Liver (tissue), 9 donors: Measurements from ENCODE around the gene TNS3. TPM values are rescaled to one million over a fixed set of nuclear protein-coding genes. Genes with fewer than 3 reads are reported as not detected.

Source experiments
- DNase-seq: peaks from one replicate; pipeline ENCODE4 v3.0.0-alpha.2; 2017; ENCODE audit warnings: low spot score
- H3K27ac ChIP-seq, 2 donors: one replicate each; pipeline ENCODE4 v1.7.0; 2013; ENCODE audit warnings: inconsistent platforms in 2 of 2, low read length in 2 of 2, control low read depth in 1 of 2, low read depth in 1 of 2, mild to moderate bottlenecking in 1 of 2
- H3K27me3 ChIP-seq, 4 donors: one replicate each; pipeline versions ENCODE4 v1.6.1 to v1.7.0; 2013; ENCODE audit warnings: low read length in 3 of 4, inconsistent platforms in 1 of 4, mild to moderate bottlenecking in 1 of 4, moderate library complexity in 1 of 4; ENCODE audit not compliant: control insufficient read depth in 4 of 4, insufficient read depth in 4 of 4
- H3K36me3 ChIP-seq, 4 donors: one replicate each; pipeline versions ENCODE4 v1.6.1 to v1.7.0; 2013; ENCODE audit warnings: low read length in 3 of 4, mild to moderate bottlenecking in 3 of 4, low read depth in 1 of 4, moderate library complexity in 1 of 4; ENCODE audit not compliant: control insufficient read depth in 4 of 4, insufficient read depth in 3 of 4
- H3K4me1 ChIP-seq, 4 donors: one replicate each; pipeline versions ENCODE4 v1.6.1 to v1.7.0; 2013; ENCODE audit warnings: low read length in 3 of 4, mild to moderate bottlenecking in 3 of 4, moderate library complexity in 1 of 4; ENCODE audit not compliant: control insufficient read depth in 4 of 4, insufficient read depth in 4 of 4
- H3K4me3 ChIP-seq, 3 donors: one replicate each; pipeline versions ENCODE4 v1.6.1 to v1.7.0; 2013; ENCODE audit warnings: low read length in 3 of 3, control low read depth in 1 of 3, low read depth in 1 of 3, mild to moderate bottlenecking in 1 of 3
- H3K9ac ChIP-seq, 2 donors: one replicate each; pipeline ENCODE4 v1.7.0; 2013; ENCODE audit warnings: low read length in 2 of 2, mild to moderate bottlenecking in 2 of 2, moderate library complexity in 2 of 2, control low read depth in 1 of 2, low read depth in 1 of 2
- H3K9me3 ChIP-seq, 4 donors: one replicate each; pipeline versions ENCODE4 v1.6.1 to v1.7.0; 2013; ENCODE audit warnings: low read length in 3 of 4; ENCODE audit not compliant: control insufficient read depth in 4 of 4
- EGR1 ChIP-seq, 2 donors: IDR thresholded peaks; 2 replicates each; pipeline ENCODE4 v1.6.1; 2016 to 2018; ENCODE audit warnings: antibody characterized with exemption in 2 of 2, low read depth in 2 of 2
- FOXA1 ChIP-seq: IDR thresholded peaks from 2 replicates; pipeline ENCODE4 v1.6.1; 2016; ENCODE audit warnings: antibody characterized with exemption
- FOXA2 ChIP-seq: IDR thresholded peaks from 2 replicates; pipeline ENCODE4 v1.6.1; 2016; ENCODE audit warnings: antibody characterized with exemption
- GABPA ChIP-seq, 2 donors: IDR thresholded peaks in 1 of 2; conservative IDR thresholded peaks in 1 of 2; 2 replicates each; pipeline ENCODE4 v1.6.1; 2016; ENCODE audit warnings: antibody characterized with exemption in 2 of 2, mild to moderate bottlenecking in 1 of 2, moderate library complexity in 1 of 2
- HNF4A ChIP-seq, 2 donors: conservative IDR thresholded peaks; 2 replicates each; pipeline ENCODE4 v1.6.1; 2016; ENCODE audit warnings: antibody characterized with exemption in 2 of 2, mild to moderate bottlenecking in 2 of 2
- HNF4G ChIP-seq: IDR thresholded peaks from 2 replicates; pipeline ENCODE4 v1.6.1; 2016; ENCODE audit warnings: antibody characterized with exemption
- JUND ChIP-seq, 2 donors: IDR thresholded peaks; 2 replicates each; pipeline ENCODE4 v1.6.1; 2016; ENCODE audit warnings: antibody characterized with exemption in 2 of 2
- NR2F2 ChIP-seq: IDR thresholded peaks from 2 replicates; pipeline ENCODE4 v1.6.1; 2016; ENCODE audit warnings: antibody characterized with exemption
- RAD21 ChIP-seq, 2 donors: IDR thresholded peaks; 2 replicates each; pipeline ENCODE4 v1.6.1; 2016; ENCODE audit warnings: antibody characterized with exemption in 2 of 2, mild to moderate bottlenecking in 2 of 2
- RXRA ChIP-seq, 2 donors: IDR thresholded peaks; 2 replicates each; pipeline ENCODE4 v1.6.1; 2017 to 2018; ENCODE audit warnings: antibody characterized with exemption in 2 of 2, mild to moderate bottlenecking in 1 of 2
- SP1 ChIP-seq: IDR thresholded peaks from 2 replicates; pipeline ENCODE4 v1.6.1; 2018; ENCODE audit warnings: antibody characterized with exemption, mild to moderate bottlenecking
- TAF1 ChIP-seq: conservative IDR thresholded peaks from 2 replicates; pipeline ENCODE4 v1.6.1; 2016; ENCODE audit warnings: antibody characterized with exemption, mild to moderate bottlenecking
- YY1 ChIP-seq: IDR thresholded peaks from 2 replicates; pipeline ENCODE4 v1.6.1; 2016; ENCODE audit warnings: antibody characterized with exemption, mild to moderate bottlenecking
- WGBS: extraction: QIAGEN DNeasy Blood & Tissue Kit; methylation state at CpG from one replicate; pipeline ENCODE4 v1.1.7; 2013; 5-methylcytosine and 5-hydroxymethylcytosine counted together
- polyA plus RNA-seq, 2 donors: library from polyadenylated mRNA; stranded (reverse) in 1 of 2; unstranded in 1 of 2; fragments of 200-250 nt in 1 of 2; fragments of >200 nt in 1 of 2; fragmentation: Nextera tagmentation in 1 of 2; extraction: Ambion mirVana in 1 of 2; gene quantifications; one replicate each; pipeline versions ENCODE4 v1.2.1 to v1.2.3, GENCODE V29; 2013 to 2015
- total RNA-seq, 2 donors: library from RNA; depleted of rRNA; stranded (reverse); fragments of >200 nt; gene quantifications; one replicate each; pipeline ENCODE4 v1.2.3, GENCODE V29; 2014
- TF ChIP-seq, protein P1 (sequence below): IDR thresholded peaks from 2 replicates; pipeline ENCODE4 v1.6.1; 2016; ENCODE audit warnings: antibody characterized with exemption
- TF ChIP-seq, protein P2 (sequence below): fragments of 150-350 bp; IDR thresholded peaks from 2 replicates; pipeline ENCODE4 v1.5.1; 2017; ENCODE audit warnings: improper control_type of control experiment, low read depth, low read length; ENCODE audit not compliant: missing input control
- TF ChIP-seq, protein P3 (sequence below): IDR thresholded peaks from 2 replicates; pipeline ENCODE4 v1.6.1; 2016; ENCODE audit warnings: antibody characterized with exemption, mild to moderate bottlenecking
- TF ChIP-seq, protein P4 (sequence below): IDR thresholded peaks from 2 replicates; pipeline ENCODE4 v1.6.1; 2016; ENCODE audit warnings: antibody characterized with exemption
- TF ChIP-seq, protein P5 (sequence below): IDR thresholded peaks from 2 replicates; pipeline ENCODE4 v1.6.1; 2016; ENCODE audit warnings: antibody characterized with exemption
- donor health status: healthy.
- donor health status: healthy.
- donor health status: healthy.
- donor health status: healthy.
- donor health status: healthy.

The TNS3 gene
- total and polyA plus RNA-seq, 4 donors, result 16.8 to 100 (median 29.5) TPM

DNA sequence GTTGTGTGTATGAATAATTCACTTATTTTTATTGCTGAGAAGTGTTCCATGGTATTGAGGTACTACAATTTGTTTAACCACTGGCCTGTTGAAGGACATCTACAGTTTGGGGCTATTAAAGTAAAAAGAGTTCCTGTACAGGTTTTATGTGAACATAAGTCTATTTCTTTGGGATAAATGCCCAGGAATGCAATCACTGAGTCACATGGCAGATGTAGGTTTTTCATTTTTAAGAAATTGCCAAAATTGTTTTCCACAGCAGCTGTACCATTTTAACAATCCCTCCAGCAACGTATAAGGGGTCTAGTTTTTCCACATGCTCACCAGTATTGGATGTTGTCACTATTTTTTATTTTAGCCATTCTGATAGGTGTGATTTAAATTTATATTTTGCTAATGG is 243.9 kb downstream of the TNS3 start (continued):
- TF ChIP-seq, protein P1, sequence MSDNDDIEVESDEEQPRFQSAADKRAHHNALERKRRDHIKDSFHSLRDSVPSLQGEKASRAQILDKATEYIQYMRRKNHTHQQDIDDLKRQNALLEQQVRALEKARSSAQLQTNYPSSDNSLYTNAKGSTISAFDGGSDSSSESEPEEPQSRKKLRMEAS, result no peak

DNA sequence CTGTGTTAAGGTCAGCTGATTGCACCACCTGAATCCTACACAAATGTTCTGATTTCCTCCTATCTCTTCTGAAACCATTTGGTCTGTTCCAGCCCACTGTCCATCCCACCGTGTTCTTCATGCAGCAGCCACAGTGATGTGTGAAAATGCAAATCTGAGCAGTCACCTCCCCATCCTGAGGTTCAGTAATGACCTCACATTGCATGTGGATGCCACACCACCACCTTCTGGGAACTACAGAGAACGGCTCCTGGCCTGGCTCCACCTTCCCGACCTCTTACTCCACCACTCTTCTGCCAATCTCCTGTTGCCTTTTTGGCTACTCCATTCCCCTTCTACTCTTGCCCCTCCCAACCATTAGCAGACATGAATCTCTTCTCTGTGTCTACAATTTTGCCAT is 244.4 kb downstream of the TNS3 start:
- TF ChIP-seq, protein P2, sequence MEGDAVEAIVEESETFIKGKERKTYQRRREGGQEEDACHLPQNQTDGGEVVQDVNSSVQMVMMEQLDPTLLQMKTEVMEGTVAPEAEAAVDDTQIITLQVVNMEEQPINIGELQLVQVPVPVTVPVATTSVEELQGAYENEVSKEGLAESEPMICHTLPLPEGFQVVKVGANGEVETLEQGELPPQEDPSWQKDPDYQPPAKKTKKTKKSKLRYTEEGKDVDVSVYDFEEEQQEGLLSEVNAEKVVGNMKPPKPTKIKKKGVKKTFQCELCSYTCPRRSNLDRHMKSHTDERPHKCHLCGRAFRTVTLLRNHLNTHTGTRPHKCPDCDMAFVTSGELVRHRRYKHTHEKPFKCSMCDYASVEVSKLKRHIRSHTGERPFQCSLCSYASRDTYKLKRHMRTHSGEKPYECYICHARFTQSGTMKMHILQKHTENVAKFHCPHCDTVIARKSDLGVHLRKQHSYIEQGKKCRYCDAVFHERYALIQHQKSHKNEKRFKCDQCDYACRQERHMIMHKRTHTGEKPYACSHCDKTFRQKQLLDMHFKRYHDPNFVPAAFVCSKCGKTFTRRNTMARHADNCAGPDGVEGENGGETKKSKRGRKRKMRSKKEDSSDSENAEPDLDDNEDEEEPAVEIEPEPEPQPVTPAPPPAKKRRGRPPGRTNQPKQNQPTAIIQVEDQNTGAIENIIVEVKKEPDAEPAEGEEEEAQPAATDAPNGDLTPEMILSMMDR, result no peak
- TF ChIP-seq JUND (IDR thresholded peaks at IDR 0.05), result no peak
- TF ChIP-seq FOXA2, result no peak
- TF ChIP-seq, protein P3, sequence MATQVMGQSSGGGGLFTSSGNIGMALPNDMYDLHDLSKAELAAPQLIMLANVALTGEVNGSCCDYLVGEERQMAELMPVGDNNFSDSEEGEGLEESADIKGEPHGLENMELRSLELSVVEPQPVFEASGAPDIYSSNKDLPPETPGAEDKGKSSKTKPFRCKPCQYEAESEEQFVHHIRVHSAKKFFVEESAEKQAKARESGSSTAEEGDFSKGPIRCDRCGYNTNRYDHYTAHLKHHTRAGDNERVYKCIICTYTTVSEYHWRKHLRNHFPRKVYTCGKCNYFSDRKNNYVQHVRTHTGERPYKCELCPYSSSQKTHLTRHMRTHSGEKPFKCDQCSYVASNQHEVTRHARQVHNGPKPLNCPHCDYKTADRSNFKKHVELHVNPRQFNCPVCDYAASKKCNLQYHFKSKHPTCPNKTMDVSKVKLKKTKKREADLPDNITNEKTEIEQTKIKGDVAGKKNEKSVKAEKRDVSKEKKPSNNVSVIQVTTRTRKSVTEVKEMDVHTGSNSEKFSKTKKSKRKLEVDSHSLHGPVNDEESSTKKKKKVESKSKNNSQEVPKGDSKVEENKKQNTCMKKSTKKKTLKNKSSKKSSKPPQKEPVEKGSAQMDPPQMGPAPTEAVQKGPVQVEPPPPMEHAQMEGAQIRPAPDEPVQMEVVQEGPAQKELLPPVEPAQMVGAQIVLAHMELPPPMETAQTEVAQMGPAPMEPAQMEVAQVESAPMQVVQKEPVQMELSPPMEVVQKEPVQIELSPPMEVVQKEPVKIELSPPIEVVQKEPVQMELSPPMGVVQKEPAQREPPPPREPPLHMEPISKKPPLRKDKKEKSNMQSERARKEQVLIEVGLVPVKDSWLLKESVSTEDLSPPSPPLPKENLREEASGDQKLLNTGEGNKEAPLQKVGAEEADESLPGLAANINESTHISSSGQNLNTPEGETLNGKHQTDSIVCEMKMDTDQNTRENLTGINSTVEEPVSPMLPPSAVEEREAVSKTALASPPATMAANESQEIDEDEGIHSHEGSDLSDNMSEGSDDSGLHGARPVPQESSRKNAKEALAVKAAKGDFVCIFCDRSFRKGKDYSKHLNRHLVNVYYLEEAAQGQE, result no peak
- TF ChIP-seq SP1, result no peak
- no peak for TF ChIP-seq TAF1
- TF ChIP-seq, protein P1, result no peak
- TF ChIP-seq, protein P4, sequence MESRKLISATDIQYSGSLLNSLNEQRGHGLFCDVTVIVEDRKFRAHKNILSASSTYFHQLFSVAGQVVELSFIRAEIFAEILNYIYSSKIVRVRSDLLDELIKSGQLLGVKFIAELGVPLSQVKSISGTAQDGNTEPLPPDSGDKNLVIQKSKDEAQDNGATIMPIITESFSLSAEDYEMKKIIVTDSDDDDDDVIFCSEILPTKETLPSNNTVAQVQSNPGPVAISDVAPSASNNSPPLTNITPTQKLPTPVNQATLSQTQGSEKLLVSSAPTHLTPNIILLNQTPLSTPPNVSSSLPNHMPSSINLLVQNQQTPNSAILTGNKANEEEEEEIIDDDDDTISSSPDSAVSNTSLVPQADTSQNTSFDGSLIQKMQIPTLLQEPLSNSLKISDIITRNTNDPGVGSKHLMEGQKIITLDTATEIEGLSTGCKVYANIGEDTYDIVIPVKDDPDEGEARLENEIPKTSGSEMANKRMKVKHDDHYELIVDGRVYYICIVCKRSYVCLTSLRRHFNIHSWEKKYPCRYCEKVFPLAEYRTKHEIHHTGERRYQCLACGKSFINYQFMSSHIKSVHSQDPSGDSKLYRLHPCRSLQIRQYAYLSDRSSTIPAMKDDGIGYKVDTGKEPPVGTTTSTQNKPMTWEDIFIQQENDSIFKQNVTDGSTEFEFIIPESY, result no peak
- no peak for TF ChIP-seq YY1
- no peak for TF ChIP-seq RAD21 (IDR thresholded peaks at IDR 0.05)
- TF ChIP-seq HNF4G, result no peak
- TF ChIP-seq RXRA (IDR thresholded peaks at IDR 0.05), result no peak
- TF ChIP-seq FOXA1, result no peak
- TF ChIP-seq GABPA (IDR thresholded peaks at IDR 0.05 in 1 of 2, conservative IDR thresholded peaks at IDR 0.05 in 1 of 2), result no peak
- TF ChIP-seq, protein P5, sequence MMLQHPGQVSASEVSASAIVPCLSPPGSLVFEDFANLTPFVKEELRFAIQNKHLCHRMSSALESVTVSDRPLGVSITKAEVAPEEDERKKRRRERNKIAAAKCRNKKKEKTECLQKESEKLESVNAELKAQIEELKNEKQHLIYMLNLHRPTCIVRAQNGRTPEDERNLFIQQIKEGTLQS, result no peak
- TF ChIP-seq NR2F2, result no peak
- TF ChIP-seq EGR1 (IDR thresholded peaks at IDR 0.05; ENCODE audit: low read depth in 2 of 2), result no peak
- no peak for TF ChIP-seq HNF4A (conservative IDR thresholded peaks at IDR 0.05)
- Histone ChIP-seq H3K4me1 (no peaks in the 10 kb centered on the region), H3K9me3 (no peaks in the 10 kb centered on the region), H3K4me3 (no peak overlapping the region), H3K9ac (no peak overlapping the region), H3K27me3 (no peaks in the 10 kb centered on the region), H3K27ac (no peak overlapping the region), H3K36me3 (peaks cover 3 to 45% (median 28%) of the 10 kb centered on the region in 4 donors)
- no peak for DNase-seq
- WGBS, result 67% methylated on average over 3 of the region's 3 CpGs
